ENCODE results near the gene MLST8. TPM values are rescaled to one million over a fixed set of nuclear protein-coding genes. Genes with fewer than 3 reads are reported as not detected.

Gene MLST8
- total RNA-seq: 36.1 and 39.0 TPM in 2 replicates
- total RNA-seq (2013): 16.3 TPM
- polyA plus RNA-seq: 107 and 112 TPM in 2 replicates
- polyA minus RNA-seq: 27.9 and 42.3 TPM in 2 replicates

GRCh38 chr16:2205104-2205966 lies at the start of gene MLST8:
Gene MLST8, plus strand, starts transcription at chr16:2205454. Its CDS starts 632 bp downstream, at chr16:2206086.
- H3K79me2 ChIP-seq (ENCODE audit: control insufficient read depth, insufficient read depth, low read length): peaks cover 22% of the 10 kb centered on the region
- H3K27me3 Mint-ChIP-seq: peaks cover 3% of the 10 kb centered on the region
- DNase-seq: peak; percentile 98
- H3K4me3 Mint-ChIP-seq: peak within 1 kb of the TSS; percentile 87
- H3K4me2 ChIP-seq (replicated peaks; ENCODE audit: low read depth, low read length, poor library complexity, severe bottlenecking): peak within 1 kb of the TSS; percentile 97
- H3K9me3 ChIP-seq (ENCODE audit: control extremely low read depth in 1 of 3, control insufficient read depth in 2 of 3, insufficient read depth in 1 of 3, low read length in 2 of 3): no peaks in the 10 kb centered on the region
- CTCF ChIA-PET: interaction anchor here (1.0 to 3.4 kb wide), 4 partner anchors 10 to 50 kb away, joined by 3 to 20 read pairs (median 4); partner anchors contain the start of genes ECI1 and TRAF7
- peak within 1 kb of the TSS; percentile 94 for H3K27ac Mint-ChIP-seq
- H3K4me1 ChIP-seq (ENCODE audit: control insufficient read depth in 2 of 2, insufficient read depth in 2 of 2, low read length in 2 of 2): peaks cover 12 to 22% of the 10 kb centered on the region in 2 donors
- peaks cover 0 to 32% of the 10 kb centered on the region in 2 experiments for H3K36me3 ChIP-seq (replicated peaks in 1 of 2; ENCODE audit: control extremely low read depth in 1 of 2, control insufficient read depth in 1 of 2, extremely low read depth in 1 of 2, insufficient read depth in 2 of 2, low read length in 1 of 2)
- peak; percentile 90 for ATAC-seq (ENCODE audit: low read depth)
- H3K9me3 Mint-ChIP-seq (ENCODE audit: insufficient read depth): no peaks in the 10 kb centered on the region
- H3K27me3 ChIP-seq (replicated peaks in 1 of 4; ENCODE audit: control extremely low read depth in 1 of 4, control insufficient read depth in 3 of 4, insufficient read depth in 4 of 4, low read length in 3 of 4): no peaks in the 10 kb centered on the region
- H3K4me1 Mint-ChIP-seq: peaks cover 21% of the 10 kb centered on the region
- no peak for TF ChIP-seq EZH2 (IDR thresholded peaks at IDR 0.05; ENCODE audit: borderline replicate concordance, insufficient read depth, low read depth, low read length, poor library complexity, severe bottlenecking)
- TF ChIP-seq CTCF (IDR thresholded peaks at IDR 0.05): peak; percentile 32
- under 1% methylated on average over 76 of the region's 93 CpGs for WGBS (ENCODE audit: insufficient coverage)
- H3K27ac ChIP-seq (ENCODE audit: low read length in 2 of 2): peak within 1 kb of the TSS; percentile 86 to 89
- no peaks in the 10 kb centered on the region for H4K20me1 ChIP-seq (ENCODE audit: control insufficient read depth, insufficient read depth, low read length, poor library complexity, severe bottlenecking)
- intact Hi-C loops (cut with micrococcal nuclease): loop anchor here (1.0 to 2.0 kb wide), 6 partner anchors 10 to 308 kb away; partner anchors contain the start of genes ATP6V0C, E4F1, ECI1 and RNPS1
- peak within 1 kb of the TSS; percentile 73 to 94 (median 76) for H3K4me3 ChIP-seq (ENCODE audit: control extremely low read depth in 1 of 5, extremely low read depth in 1 of 5, insufficient read depth in 1 of 5, low read depth in 2 of 5, low read length in 4 of 5)
- POLR2A ChIA-PET: interaction anchor here (0.6 to 2.2 kb wide), 9 partner anchors 11 to 1793 kb away, joined by 3 to 16 read pairs (median 6); partner anchors contain the start of genes ECI1, FLYWCH2, RNPS1 and TRAF7
- H3K9ac ChIP-seq (ENCODE audit: low read length): peak within 1 kb of the TSS; percentile 88
- peak within 1 kb of the TSS; percentile 95 for H2AFZ ChIP-seq (ENCODE audit: insufficient read depth, low read depth, low read length, poor library complexity, severe bottlenecking)

All from B cell (primary cell).